HCT116 (cell line): ENCODE data around the gene DMKN. TPM values are rescaled to one million over a fixed set of nuclear protein-coding genes. Genes with fewer than 3 reads are reported as not detected.
"Not testable (repeated sequence)": the region's sequence is repeated elsewhere in the genome, so short reads cannot be mapped to it uniquely, and the experiment has no call there.

Experiments
- ATAC-seq: fragments of 200-7000 bp; cut with Tn5 transposase; 2 replicates; pipeline ENCODE4 v1.9.1; 2020; ENCODE audit warnings: mild to moderate bottlenecking, moderate library complexity
- BruUV-seq: library from RNA; stranded (reverse); fragments of 400-500 nt; replicated peaks from 2 replicates; lab custom pipeline; 2021; lab: Mats Ljungman, UMichigan
- CTCF ChIA-PET: fragments of 300-600 bp; sonication (Branson Sonifier 250); formaldehyde crosslinking; loops from one replicate; lab custom pipeline; 2021; ENCODE audit warnings: antibody characterized with exemption; lab: Charles Lee
- POLR2A ChIA-PET: fragments of 300-600, 350-600 bp; sonication (Branson Sonifier 250); formaldehyde crosslinking; loops from one replicate; lab custom pipeline; 2021; ENCODE audit warnings: antibody characterized with exemption; lab: Charles Lee
- RAD21 ChIA-PET, 2 experiments: fragments of 300-600 bp; sonication (Branson Sonifier 250); formaldehyde crosslinking; loops; one replicate each; lab custom pipeline; 2023; ENCODE audit warnings: low total read pairs in 2 of 2; ENCODE audit not compliant: uncharacterized antibody in 2 of 2, unreplicated experiment in 2 of 2, low non-redundant PET in 1 of 2; lab: Charles Lee
- DNase-seq: peaks from one replicate; pipeline ENCODE4 v3.0.0-alpha.2; 2010; ENCODE audit warnings: low read depth, low spot score
- H2AFZ ChIP-seq: fragments of 200-600 bp; shearing (Covaris generic), sonication (generic); 2 replicates; pipeline ENCODE4 v1.6.1; 2017; ENCODE audit warnings: low read depth, mixed run types, mixed read lengths, antibody characterized with exemption, low read length; ENCODE audit not compliant: poor library complexity, severe bottlenecking
- H3K27ac ChIP-seq: 2 replicates; pipeline ENCODE4 v1.5.1; 2012; ENCODE audit warnings: low read depth, low read length
- H3K27me3 ChIP-seq: fragments of 200-600 bp; sonication (generic); 2 replicates; pipeline ENCODE4 v1.6.1; 2016; ENCODE audit warnings: mixed run types, low read length, mixed read lengths; ENCODE audit not compliant: insufficient read depth
- H3K36me3 ChIP-seq, 2 experiments: fragments of 200-500 bp in 1 of 2; fragments of 200-600 bp in 1 of 2; sonication (Bioruptor generic) in 1 of 2; sonication (generic) in 1 of 2; 2 replicates each; pipeline versions ENCODE4 v1.5.1 to v1.6.1; 2014 to 2016; ENCODE audit warnings: low read length in 2 of 2, inconsistent platforms in 1 of 2, mixed read lengths in 1 of 2, mixed run types in 1 of 2; ENCODE audit not compliant: insufficient read depth in 2 of 2, control insufficient read depth in 1 of 2
- H3K4me1 ChIP-seq, 2 experiments: fragments of 200-600 bp in 1 of 2; sonication (generic) in 1 of 2; 2 replicates each; pipeline versions ENCODE4 v1.5.1 to v1.6.1; 2012 to 2017; ENCODE audit warnings: low read length in 2 of 2, inconsistent platforms in 1 of 2, mild to moderate bottlenecking in 1 of 2, mixed read lengths in 1 of 2, mixed run types in 1 of 2, moderate library complexity in 1 of 2; ENCODE audit not compliant: insufficient read depth in 2 of 2, control insufficient read depth in 1 of 2
- H3K4me2 ChIP-seq: fragments of 200-600 bp; sonication (generic); 2 replicates; pipeline ENCODE4 v1.6.1; 2017; ENCODE audit warnings: mixed run types, low read length, mixed read lengths
- H3K4me3 ChIP-seq, 2 experiments: fragments of 200-600 bp in 1 of 2; sonication (generic) in 1 of 2; replicated peaks in 1 of 2; 2 replicates each; pipeline ENCODE4 v1.5.1; 2011 to 2016; ENCODE audit warnings: low read length in 2 of 2, control low read depth in 1 of 2, low read depth in 1 of 2, mild to moderate bottlenecking in 1 of 2, mixed read lengths in 1 of 2, mixed run types in 1 of 2
- H3K79me2 ChIP-seq: fragments of 200-600 bp; sonication (generic); 2 replicates; pipeline ENCODE4 v1.6.1; 2017; ENCODE audit warnings: mild to moderate bottlenecking, mixed run types, low read length, moderate library complexity, mixed read lengths; ENCODE audit not compliant: insufficient read depth
- H3K9ac ChIP-seq: fragments of 200-600 bp; sonication (generic); 2 replicates; pipeline ENCODE4 v1.6.1; 2016; ENCODE audit warnings: low read length, mixed read lengths
- H3K9me2 ChIP-seq: fragments of 200-600 bp; sonication (generic), shearing (Covaris generic); 2 replicates; pipeline ENCODE4 v1.6.1; 2017; ENCODE audit warnings: mixed run types, mild to moderate bottlenecking, moderate library complexity; ENCODE audit not compliant: insufficient read depth
- H3K9me3 ChIP-seq, 2 experiments: fragments of 200-500 bp in 1 of 2; fragments of 200-600 bp in 1 of 2; sonication (Bioruptor generic) in 1 of 2; sonication (generic) in 1 of 2; 2 replicates each; pipeline ENCODE4 v1.6.1; 2014 to 2017; ENCODE audit warnings: low read length in 2 of 2, mixed read lengths in 2 of 2, inconsistent platforms in 1 of 2, low read depth in 1 of 2, mild to moderate bottlenecking in 1 of 2, mixed run types in 1 of 2, moderate library complexity in 1 of 2; ENCODE audit not compliant: control insufficient read depth in 1 of 2, insufficient read depth in 1 of 2
- H4K20me1 ChIP-seq: fragments of 200-600 bp; sonication (generic), shearing (Covaris generic); 2 replicates; pipeline ENCODE4 v1.6.1; 2017; ENCODE audit warnings: mixed run types, mild to moderate bottlenecking, moderate library complexity; ENCODE audit not compliant: insufficient read depth
- EGR1 ChIP-seq: IDR thresholded peaks from 2 replicates; pipeline ENCODE4 v1.6.1; 2012; ENCODE audit warnings: low read depth
- EZH2 ChIP-seq: fragments of 200-600 bp; sonication (generic); IDR thresholded peaks from 2 replicates; pipeline ENCODE4 v1.6.1; 2017; ENCODE audit warnings: antibody characterized with exemption, mixed run types
- EZH2phosphoT487 ChIP-seq: fragments of 200-600 bp; IDR thresholded peaks from 2 replicates; pipeline ENCODE4 v1.6.1; 2018; ENCODE audit warnings: antibody characterized with exemption, borderline replicate concordance
- JUND ChIP-seq: IDR thresholded peaks from 2 replicates; pipeline ENCODE4 v1.6.1; 2012
- RAD21 ChIP-seq: IDR thresholded peaks from 2 replicates; pipeline ENCODE4 v1.6.1; 2012; ENCODE audit warnings: low read depth, mild to moderate bottlenecking
- SP1 ChIP-seq: IDR thresholded peaks from 2 replicates; pipeline ENCODE4 v1.6.1; 2012; ENCODE audit warnings: low read depth
- YY1 ChIP-seq: IDR thresholded peaks from 2 replicates; pipeline ENCODE4 v1.6.1; 2011; ENCODE audit warnings: low read length, low read depth, moderate library complexity, mild to moderate bottlenecking; ENCODE audit not compliant: insufficient replicate concordance; ENCODE audit errors: extremely low read depth
- ZBTB33 ChIP-seq: IDR thresholded peaks from 2 replicates; pipeline ENCODE4 v1.6.1; 2011; ENCODE audit warnings: mild to moderate bottlenecking, low read length, moderate library complexity; ENCODE audit not compliant: insufficient replicate concordance; ENCODE audit errors: extremely low read depth
- intact Hi-C: fragments of 100-400 bp; cut with micrococcal nuclease; formaldehyde crosslinking; loops from 2 replicates; pipeline ENCODE4 v1.10.0; 2022
- total RNA-seq: library from RNA; stranded (reverse); gene quantifications from one replicate; pipeline ENCODE4 v1.2.1, GENCODE V29; 2021; ENCODE audit not compliant: unreplicated experiment
- TF ChIP-seq, protein P1 (sequence below): IDR thresholded peaks from 2 replicates; pipeline ENCODE4 v1.6.1; 2012; ENCODE audit warnings: low read depth
- TF ChIP-seq, protein P2 (sequence below), 3 experiments: fragments of 200-600 bp in 1 of 3; sonication (generic) in 1 of 3; IDR thresholded peaks in 2 of 3; conservative IDR thresholded peaks in 1 of 3; 2 replicates each; pipeline ENCODE4 v1.5.1; 2012 to 2017; ENCODE audit warnings: low read depth in 2 of 3, low read length in 2 of 3, antibody characterized with exemption in 1 of 3, borderline replicate concordance in 1 of 3, control low read depth in 1 of 3, mild to moderate bottlenecking in 1 of 3, mixed read lengths in 1 of 3, mixed run types in 1 of 3, moderate library complexity in 1 of 3; ENCODE audit not compliant: insufficient read depth in 1 of 3

Gene DMKN
- total RNA-seq, 1 experiment from 2014 or later: 246 TPM

DNA sequence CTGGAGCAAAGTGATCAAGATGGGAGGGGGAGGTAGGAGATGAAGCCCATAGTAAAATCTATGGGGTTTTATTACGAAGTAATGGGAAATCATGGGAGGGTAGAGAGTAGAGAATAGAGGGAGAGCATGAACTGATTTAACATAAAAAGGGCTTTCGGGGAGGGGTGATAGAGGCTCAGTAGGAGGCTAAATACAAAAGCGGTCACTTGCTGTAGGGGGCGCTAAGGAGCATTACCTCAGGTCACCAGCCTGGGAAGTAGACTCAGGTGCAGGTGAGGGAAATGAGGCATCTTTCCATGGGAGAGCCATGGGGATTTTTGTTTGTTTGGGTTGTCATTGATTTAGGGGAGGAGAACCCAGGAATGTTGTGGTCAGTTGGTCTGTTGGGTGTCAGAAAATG, 37.3 kb downstream of the DMKN start (continued):
- TF ChIP-seq, protein P1, sequence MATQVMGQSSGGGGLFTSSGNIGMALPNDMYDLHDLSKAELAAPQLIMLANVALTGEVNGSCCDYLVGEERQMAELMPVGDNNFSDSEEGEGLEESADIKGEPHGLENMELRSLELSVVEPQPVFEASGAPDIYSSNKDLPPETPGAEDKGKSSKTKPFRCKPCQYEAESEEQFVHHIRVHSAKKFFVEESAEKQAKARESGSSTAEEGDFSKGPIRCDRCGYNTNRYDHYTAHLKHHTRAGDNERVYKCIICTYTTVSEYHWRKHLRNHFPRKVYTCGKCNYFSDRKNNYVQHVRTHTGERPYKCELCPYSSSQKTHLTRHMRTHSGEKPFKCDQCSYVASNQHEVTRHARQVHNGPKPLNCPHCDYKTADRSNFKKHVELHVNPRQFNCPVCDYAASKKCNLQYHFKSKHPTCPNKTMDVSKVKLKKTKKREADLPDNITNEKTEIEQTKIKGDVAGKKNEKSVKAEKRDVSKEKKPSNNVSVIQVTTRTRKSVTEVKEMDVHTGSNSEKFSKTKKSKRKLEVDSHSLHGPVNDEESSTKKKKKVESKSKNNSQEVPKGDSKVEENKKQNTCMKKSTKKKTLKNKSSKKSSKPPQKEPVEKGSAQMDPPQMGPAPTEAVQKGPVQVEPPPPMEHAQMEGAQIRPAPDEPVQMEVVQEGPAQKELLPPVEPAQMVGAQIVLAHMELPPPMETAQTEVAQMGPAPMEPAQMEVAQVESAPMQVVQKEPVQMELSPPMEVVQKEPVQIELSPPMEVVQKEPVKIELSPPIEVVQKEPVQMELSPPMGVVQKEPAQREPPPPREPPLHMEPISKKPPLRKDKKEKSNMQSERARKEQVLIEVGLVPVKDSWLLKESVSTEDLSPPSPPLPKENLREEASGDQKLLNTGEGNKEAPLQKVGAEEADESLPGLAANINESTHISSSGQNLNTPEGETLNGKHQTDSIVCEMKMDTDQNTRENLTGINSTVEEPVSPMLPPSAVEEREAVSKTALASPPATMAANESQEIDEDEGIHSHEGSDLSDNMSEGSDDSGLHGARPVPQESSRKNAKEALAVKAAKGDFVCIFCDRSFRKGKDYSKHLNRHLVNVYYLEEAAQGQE: no peak
- no peak for TF ChIP-seq YY1
- TF ChIP-seq, all 23 proteins: peak for 1

- H3K36me3 ChIP-seq, H4K20me1 ChIP-seq, CTCF ChIA-PET, H2AFZ ChIP-seq, H3K27ac ChIP-seq, H3K4me3 ChIP-seq, H3K9me3 ChIP-seq, H3K9ac ChIP-seq, H3K27me3 ChIP-seq, H3K4me2 ChIP-seq, ATAC-seq, POLR2A ChIA-PET, DNase-seq, intact Hi-C loops, BruUV-seq, H3K9me2 ChIP-seq, H3K4me1 ChIP-seq, H3K79me2 ChIP-seq, RAD21 ChIA-PET: not testable (repeated sequence)
Measured at GRCh38 chr19:35474594-35474993, 38.9 kb downstream of the DMKN start.

DNA sequence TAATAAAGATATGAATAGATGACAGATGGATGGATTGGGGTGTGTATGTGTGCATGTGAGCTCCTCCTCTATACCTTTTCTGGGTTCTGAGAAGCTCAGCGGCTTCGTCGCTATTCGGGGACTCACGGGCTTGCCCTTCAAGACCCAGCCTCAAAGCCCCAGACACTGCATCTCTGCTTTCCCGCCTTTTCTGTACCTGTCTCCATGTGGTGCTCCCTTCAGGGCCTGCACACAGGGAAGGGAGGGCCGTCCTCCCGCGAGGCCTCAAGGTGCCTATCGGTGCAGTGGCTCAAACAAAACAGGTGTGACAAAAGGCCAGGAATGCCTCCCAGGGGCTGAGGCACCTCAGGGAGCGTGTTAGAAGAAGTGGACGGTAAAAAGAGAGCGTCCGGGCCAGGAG, 39.3 kb downstream of the DMKN start:
- TF ChIP-seq EGR1: no peak
- TF ChIP-seq RAD21: no peak
- TF ChIP-seq ZBTB33: no peak
- TF ChIP-seq, protein P2, sequence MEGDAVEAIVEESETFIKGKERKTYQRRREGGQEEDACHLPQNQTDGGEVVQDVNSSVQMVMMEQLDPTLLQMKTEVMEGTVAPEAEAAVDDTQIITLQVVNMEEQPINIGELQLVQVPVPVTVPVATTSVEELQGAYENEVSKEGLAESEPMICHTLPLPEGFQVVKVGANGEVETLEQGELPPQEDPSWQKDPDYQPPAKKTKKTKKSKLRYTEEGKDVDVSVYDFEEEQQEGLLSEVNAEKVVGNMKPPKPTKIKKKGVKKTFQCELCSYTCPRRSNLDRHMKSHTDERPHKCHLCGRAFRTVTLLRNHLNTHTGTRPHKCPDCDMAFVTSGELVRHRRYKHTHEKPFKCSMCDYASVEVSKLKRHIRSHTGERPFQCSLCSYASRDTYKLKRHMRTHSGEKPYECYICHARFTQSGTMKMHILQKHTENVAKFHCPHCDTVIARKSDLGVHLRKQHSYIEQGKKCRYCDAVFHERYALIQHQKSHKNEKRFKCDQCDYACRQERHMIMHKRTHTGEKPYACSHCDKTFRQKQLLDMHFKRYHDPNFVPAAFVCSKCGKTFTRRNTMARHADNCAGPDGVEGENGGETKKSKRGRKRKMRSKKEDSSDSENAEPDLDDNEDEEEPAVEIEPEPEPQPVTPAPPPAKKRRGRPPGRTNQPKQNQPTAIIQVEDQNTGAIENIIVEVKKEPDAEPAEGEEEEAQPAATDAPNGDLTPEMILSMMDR (IDR thresholded peaks at IDR 0.05 in 2 of 3, conservative IDR thresholded peaks at IDR 0.05 in 1 of 3; ENCODE audit: borderline replicate concordance in 1 of 3, insufficient read depth in 1 of 3, low read depth in 2 of 3, low read length in 2 of 3): no peak
- no peak for TF ChIP-seq SP1
- no peak for TF ChIP-seq EZH2
- TF ChIP-seq EZH2phosphoT487: no peak
- no peak for TF ChIP-seq JUND
- Histone ChIP-seq H3K4me3 (no peak overlapping the region), H2AFZ (no peak overlapping the region), H4K20me1 (no peaks in the 10 kb centered on the region), H3K4me1 (peaks cover 0 to 2% of the 10 kb centered on the region in 2 experiments; a peak in 2 of 4 replicates), H3K9me2 (no peaks in the 10 kb centered on the region), H3K79me2 (no peaks in the 10 kb centered on the region), H3K27me3 (no peaks in the 10 kb centered on the region), H3K9ac (no peak overlapping the region), H3K4me2 (no peak overlapping the region), H3K36me3 (no peaks in the 10 kb centered on the region), H3K9me3 (no peaks in the 10 kb centered on the region), H3K27ac (no peak overlapping the region)
- intact Hi-C loops: no loop called here
- ChIA-PET CTCF (interaction anchor here (1.7 kb wide), 1 partner anchor 121 kb away, joined by 5 read pairs; no protein-coding TSS in a partner anchor), RAD21 (no interaction called here), POLR2A (no interaction called here)
- ATAC-seq: no peak
- BruUV-seq: no TSS peak
- DNase-seq: no peak
